Epithelial cell of proximal tubule (primary cell): ENCODE results near the gene BMP15. TPM values are rescaled to one million over a fixed set of nuclear protein-coding genes. Genes with fewer than 3 reads are reported as not detected.

Source experiments
- DNase-seq: peaks from one replicate; pipeline ENCODE4 v3.0.0-alpha.2; 2011; ENCODE audit warnings: low read depth
- H3K4me3 ChIP-seq: 2 replicates; pipeline ENCODE4 v1.5.1; 2011; ENCODE audit warnings: low read depth, mild to moderate bottlenecking, low read length
- total RNA-seq: library from RNA; depleted of rRNA; stranded (reverse); fragments of >200 nt; gene quantifications from 2 replicates; pipeline ENCODE4 v1.2.3, GENCODE V29; 2015
- TF ChIP-seq, protein P1 (sequence below): conservative IDR thresholded peaks from 2 replicates; pipeline ENCODE4 v1.5.1; 2012; ENCODE audit warnings: low read depth, mild to moderate bottlenecking, low read length

The BMP15 gene
- total RNA-seq: not detected in 2 replicates

DNA sequence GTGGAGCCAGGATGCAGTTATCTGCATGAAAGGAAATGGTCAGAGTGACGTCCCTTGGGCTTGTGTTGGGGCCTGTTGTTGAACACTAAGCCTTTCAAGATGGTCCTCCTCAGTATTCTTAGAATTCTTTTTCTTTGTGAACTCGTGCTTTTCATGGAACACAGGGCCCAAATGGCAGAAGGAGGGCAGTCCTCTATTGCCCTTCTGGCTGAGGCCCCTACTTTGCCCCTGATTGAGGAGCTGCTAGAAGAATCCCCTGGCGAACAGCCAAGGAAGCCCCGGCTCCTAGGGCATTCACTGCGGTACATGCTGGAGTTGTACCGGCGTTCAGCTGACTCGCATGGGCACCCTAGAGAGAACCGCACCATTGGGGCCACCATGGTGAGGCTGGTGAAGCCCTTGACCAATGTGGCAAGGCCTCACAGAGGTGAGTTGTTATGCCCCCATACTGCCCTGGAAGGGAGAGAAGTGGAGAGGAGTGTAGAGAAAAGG, at the start of gene BMP15:
Gene BMP15, plus strand, starts transcription at position 51 of the 492 bp plus-strand sequence. Its CDS starts 49 bp downstream, at position 100.
- TF ChIP-seq, protein P1, sequence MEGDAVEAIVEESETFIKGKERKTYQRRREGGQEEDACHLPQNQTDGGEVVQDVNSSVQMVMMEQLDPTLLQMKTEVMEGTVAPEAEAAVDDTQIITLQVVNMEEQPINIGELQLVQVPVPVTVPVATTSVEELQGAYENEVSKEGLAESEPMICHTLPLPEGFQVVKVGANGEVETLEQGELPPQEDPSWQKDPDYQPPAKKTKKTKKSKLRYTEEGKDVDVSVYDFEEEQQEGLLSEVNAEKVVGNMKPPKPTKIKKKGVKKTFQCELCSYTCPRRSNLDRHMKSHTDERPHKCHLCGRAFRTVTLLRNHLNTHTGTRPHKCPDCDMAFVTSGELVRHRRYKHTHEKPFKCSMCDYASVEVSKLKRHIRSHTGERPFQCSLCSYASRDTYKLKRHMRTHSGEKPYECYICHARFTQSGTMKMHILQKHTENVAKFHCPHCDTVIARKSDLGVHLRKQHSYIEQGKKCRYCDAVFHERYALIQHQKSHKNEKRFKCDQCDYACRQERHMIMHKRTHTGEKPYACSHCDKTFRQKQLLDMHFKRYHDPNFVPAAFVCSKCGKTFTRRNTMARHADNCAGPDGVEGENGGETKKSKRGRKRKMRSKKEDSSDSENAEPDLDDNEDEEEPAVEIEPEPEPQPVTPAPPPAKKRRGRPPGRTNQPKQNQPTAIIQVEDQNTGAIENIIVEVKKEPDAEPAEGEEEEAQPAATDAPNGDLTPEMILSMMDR: no peak
- H3K4me3 ChIP-seq: no peak within 1 kb of the TSS
- no peak for DNase-seq

DNA sequence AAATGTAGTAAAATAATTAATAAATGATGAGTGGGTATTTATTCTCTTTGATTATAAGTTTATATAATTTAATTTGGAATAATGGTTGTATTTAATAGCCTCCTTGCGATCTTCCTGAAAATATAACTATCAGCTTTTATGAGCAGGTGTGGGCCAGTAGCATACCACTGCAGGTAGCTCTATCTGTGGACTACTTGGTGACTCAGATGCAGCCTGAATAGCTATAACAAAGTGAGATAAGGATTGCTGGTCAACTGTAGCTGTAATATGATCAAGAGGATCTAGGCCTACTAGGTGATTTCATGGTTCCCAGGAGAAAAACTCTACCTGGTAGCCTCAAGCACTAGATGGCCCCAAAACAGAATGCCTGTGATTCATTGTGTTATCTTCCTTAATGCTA, 47.1 kb upstream of the BMP15 start:
- DNase-seq: no peak
- H3K4me3 ChIP-seq: no peak overlapping the region
- TF ChIP-seq, protein P1: no peak

DNA sequence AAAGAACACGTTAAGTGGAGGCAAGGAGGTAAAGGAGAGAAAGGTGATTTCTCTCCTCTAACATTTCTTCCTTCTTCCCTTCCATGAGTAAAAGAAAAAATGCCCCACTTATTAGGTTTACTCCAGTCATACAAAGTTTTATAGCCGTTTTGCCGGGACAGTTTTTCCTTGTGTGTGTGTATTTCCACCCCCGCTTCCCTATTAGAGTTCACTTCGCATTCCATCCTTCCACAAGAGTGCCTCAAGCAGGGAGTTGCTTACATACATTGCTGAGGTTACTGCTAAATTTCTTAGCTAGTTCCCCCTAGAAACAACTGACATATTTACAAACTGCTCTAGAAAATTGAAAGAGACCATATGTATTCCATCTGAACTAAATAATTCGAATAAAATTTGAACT, 45.2 kb upstream of the BMP15 start:
- no peak overlapping the region for H3K4me3 ChIP-seq
- DNase-seq: no peak
- TF ChIP-seq, protein P1: no peak

DNA sequence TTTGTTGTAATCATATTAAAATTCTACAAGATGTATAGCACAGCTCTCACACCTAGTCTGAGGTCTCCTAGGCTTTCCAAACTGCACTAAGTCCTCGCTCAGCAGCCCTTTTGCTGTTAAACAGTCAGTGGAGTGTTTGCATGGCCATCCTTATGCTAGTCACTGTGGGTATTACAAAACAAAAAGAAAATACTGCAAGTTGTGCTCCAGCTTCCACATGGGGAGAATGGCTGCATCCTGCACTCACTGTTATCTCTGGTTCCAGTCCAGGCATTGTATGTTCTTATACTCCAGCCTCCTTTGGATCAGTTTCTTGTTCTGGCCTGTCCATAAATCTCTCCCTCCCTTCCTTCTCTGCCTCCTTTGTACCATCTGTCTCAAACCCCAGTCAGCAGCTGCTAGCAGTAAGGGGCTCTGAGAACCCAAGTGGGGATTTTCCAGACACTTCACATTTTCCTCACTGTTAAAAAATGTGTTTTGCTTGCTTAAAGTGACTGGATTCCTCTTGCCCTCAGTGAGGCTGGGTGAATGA, 38.5 kb upstream of the BMP15 start:
- no peak overlapping the region for H3K4me3 ChIP-seq
- TF ChIP-seq, protein P1: no peak
- no peak for DNase-seq

DNA sequence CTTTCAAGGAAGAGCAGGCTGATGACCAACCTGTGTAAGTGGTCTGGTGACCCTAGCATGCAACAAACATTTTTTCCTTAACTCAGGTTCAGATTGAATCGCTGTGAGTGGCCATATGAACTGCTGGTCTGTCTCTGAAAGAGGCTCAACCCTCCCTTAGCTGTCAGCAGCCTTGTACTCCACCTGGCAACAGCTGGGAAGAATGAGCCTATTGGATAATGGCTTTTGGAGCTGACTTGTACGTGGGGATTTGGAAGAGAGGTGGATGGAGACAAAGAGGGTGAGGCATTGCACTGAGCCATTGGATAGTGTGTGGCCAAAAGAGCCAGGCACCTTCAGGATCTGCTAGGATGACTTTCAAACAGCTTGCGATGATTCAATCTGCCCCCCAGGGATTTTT, 35.7 kb upstream of the BMP15 start:
- TF ChIP-seq, protein P1: no peak
- H3K4me3 ChIP-seq: no peak overlapping the region
- DNase-seq: no peak

DNA sequence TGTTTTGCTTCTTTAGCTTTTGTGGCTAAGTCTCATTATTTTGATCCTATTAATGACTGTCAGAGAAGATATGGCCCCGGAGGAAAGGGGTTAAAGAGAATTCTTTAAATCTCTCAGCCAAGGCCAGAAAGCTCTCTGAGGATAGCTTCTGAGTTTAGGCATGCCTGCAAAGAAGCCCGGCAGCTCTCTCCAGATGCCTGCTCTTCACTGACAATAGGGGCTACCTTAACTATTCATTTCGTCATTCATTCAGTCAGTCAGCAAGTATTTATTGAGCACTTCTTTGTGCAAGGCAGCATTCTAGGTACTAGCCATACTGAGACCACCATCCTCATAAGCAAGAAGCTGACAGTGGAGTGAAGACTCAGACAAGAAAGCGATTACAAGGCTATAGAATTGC, 34.0 kb upstream of the BMP15 start:
- TF ChIP-seq, protein P1: no peak
- no peak for DNase-seq
- no peak overlapping the region for H3K4me3 ChIP-seq

DNA sequence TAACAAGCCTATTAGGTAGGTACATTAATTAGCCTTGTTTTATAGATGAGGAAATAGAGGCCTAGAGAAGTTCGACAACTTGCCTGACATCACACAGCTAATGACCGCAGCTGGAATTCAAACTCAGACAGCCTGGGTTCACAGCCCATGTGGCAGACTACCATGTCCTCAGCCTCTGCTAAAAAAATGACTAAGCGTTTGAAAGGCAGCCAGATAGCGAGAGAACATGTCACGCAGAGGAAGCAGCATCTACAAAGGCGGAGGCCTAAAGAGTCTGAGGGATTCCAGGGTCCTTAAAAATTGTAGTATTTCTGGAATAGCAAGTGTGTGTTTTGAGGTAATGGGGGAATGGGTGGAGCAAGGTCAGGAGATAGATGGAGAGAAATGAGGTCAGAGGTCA, 33.2 kb upstream of the BMP15 start:
- no peak overlapping the region for H3K4me3 ChIP-seq
- TF ChIP-seq, protein P1: no peak
- no peak for DNase-seq
